DOHH2 (cell line): ENCODE measurements around the gene RBM20.

ENCODE experiments used
- H3F3A ChIP-seq: fragments of 200-600 bp; sonication (generic), shearing (Covaris generic); 2 replicates; pipeline ENCODE4 v1.6.0; 2016; ENCODE audit warnings: antibody characterized with exemption, mild to moderate bottlenecking; ENCODE audit not compliant: control insufficient read depth, insufficient read depth
- H3K27ac ChIP-seq: fragments of 200-600 bp; sonication (generic); 2 replicates; pipeline ENCODE4 v1.5.1; 2014; ENCODE audit warnings: low read depth, mild to moderate bottlenecking, low read length, moderate library complexity
- H3K27me3 ChIP-seq: fragments of 200-600 bp; sonication (generic); 2 replicates; pipeline ENCODE4 v1.6.1; 2014; ENCODE audit warnings: mild to moderate bottlenecking, low read length, mixed read lengths; ENCODE audit not compliant: control insufficient read depth
- H3K36me3 ChIP-seq: fragments of 200-600 bp; sonication (generic); 2 replicates; pipeline ENCODE4 v1.6.1; 2014; ENCODE audit warnings: mild to moderate bottlenecking, low read length, moderate library complexity, mixed read lengths; ENCODE audit not compliant: control insufficient read depth
- H3K4me1 ChIP-seq: fragments of 200-600 bp; sonication (generic); 2 replicates; pipeline ENCODE4 v1.6.1; 2014; ENCODE audit warnings: mild to moderate bottlenecking, low read length, mixed read lengths; ENCODE audit not compliant: control insufficient read depth
- H3K4me2 ChIP-seq: fragments of 200-600 bp; sonication (generic); 2 replicates; pipeline ENCODE4 v1.6.0; 2014; ENCODE audit warnings: mild to moderate bottlenecking, low read length, moderate library complexity
- H3K4me3 ChIP-seq: fragments of 200-600 bp; sonication (generic); 2 replicates; pipeline ENCODE4 v1.5.1; 2014; ENCODE audit warnings: mild to moderate bottlenecking, low read length, mixed read lengths
- H3K79me2 ChIP-seq: fragments of 200-600 bp; sonication (generic); 2 replicates; pipeline ENCODE4 v1.6.1; 2014; ENCODE audit warnings: mild to moderate bottlenecking, low read length, mixed read lengths; ENCODE audit not compliant: control insufficient read depth
- H3K9me2 ChIP-seq: fragments of 200-600 bp; sonication (generic); replicated peaks from 2 replicates; pipeline ENCODE4 v1.6.1; 2014; ENCODE audit warnings: mild to moderate bottlenecking, low read length, mixed read lengths; ENCODE audit not compliant: control insufficient read depth
- H3K9me3 ChIP-seq: fragments of 200-600 bp; sonication (generic); 2 replicates; pipeline ENCODE4 v1.6.1; 2014; ENCODE audit warnings: antibody characterized with exemption, low read length, mixed read lengths; ENCODE audit not compliant: control insufficient read depth, insufficient read depth
- H4K20me1 ChIP-seq: fragments of 200-600 bp; sonication (generic); 2 replicates; pipeline ENCODE4 v1.6.0; 2014; ENCODE audit warnings: low read depth, mild to moderate bottlenecking, antibody characterized with exemption, low read length, moderate library complexity; ENCODE audit not compliant: control insufficient read depth, insufficient read depth
- EZH2phosphoT487 ChIP-seq: fragments of 200-600 bp; sonication (generic); IDR thresholded peaks from 2 replicates; pipeline ENCODE4 v1.6.1; 2017; ENCODE audit warnings: borderline replicate concordance, mild to moderate bottlenecking, antibody characterized with exemption, low read length, moderate library complexity, mixed read lengths
- TF ChIP-seq, protein P1 (sequence below): fragments of 200-600 bp; sonication (generic); IDR thresholded peaks from one replicate; pipeline ENCODE4 v1.5.1; 2014; ENCODE audit warnings: antibody characterized with exemption, mild to moderate bottlenecking, low read depth, low read length; ENCODE audit not compliant: poor library complexity, severe bottlenecking

Gene RBM20

DNA sequence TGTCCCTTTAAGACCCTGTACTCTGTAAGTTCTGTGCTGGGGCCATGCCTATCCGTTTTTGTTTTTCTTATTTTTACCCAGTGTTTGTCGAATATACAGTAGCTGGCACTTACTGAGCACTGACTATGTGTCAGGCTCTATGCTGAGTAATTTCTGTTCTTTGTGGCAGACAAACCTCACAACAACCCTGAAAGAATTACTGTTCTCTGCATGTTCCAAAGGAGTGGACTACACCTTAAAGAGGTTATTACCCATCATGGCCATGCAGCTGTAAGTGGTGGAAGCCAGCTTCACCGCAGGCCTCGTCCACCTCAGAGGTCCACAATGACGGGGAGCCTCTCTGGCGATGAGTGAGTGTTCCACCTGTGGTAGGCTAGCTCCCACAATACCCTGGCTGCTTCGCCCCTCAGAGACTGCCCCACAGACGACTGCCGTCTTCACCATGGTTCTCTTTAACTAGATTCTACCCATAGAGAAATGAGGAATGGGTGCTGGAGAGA is 30.1 kb upstream of the RBM20 start:
- Histone ChIP-seq H3K4me2 (peak overlapping the region; percentile 44), H3F3A (no peaks in the 10 kb centered on the region; the same call in 1 of the 2 replicates), H3K4me1 (peaks cover 33% of the 10 kb centered on the region)

DNA sequence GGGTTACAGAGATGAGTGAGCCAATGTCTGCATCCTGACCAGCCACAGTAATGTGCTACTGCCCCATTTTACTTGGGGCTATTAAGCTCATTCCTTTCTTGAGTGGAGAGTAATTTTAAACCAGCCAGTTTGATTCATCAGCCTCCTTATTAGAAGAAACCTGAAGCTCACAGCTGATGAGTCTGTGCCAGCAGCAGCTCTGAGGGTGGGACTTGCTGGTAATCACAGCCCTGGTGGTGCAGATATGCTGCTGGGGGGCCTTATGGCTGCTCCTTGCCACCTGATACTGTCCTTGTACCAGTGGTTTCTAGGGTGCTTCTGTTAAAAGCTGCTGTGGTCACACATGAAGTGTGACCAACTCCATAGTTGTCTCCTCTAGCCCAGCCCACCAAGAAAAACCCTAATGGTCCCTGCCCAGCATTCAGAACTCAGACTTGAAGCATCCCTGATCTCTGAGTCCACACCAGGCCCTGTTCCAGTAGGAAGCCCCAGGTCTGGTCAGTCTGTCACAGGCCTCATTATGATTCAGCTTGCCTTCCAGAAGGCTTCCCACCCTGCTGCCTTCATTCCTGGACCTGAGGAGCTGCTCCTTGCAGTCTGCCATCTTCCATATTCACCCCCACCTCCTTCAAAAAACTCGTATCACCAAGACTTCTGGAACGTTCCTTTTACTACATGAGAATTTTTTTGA is 28.9 kb upstream of the RBM20 start:
- H3K9me2 ChIP-seq: no peaks in the 10 kb centered on the region
- no peak overlapping the region for H3K27ac ChIP-seq
- no peaks in the 10 kb centered on the region for H4K20me1 ChIP-seq
- peaks cover 33% of the 10 kb centered on the region for H3K4me1 ChIP-seq
- no peaks in the 10 kb centered on the region for H3K9me3 ChIP-seq
- no peaks in the 10 kb centered on the region for H3K79me2 ChIP-seq
- no peaks in the 10 kb centered on the region for H3K27me3 ChIP-seq
- no peak overlapping the region for H3K4me2 ChIP-seq
- no peak for TF ChIP-seq EZH2phosphoT487
- TF ChIP-seq, protein P1, sequence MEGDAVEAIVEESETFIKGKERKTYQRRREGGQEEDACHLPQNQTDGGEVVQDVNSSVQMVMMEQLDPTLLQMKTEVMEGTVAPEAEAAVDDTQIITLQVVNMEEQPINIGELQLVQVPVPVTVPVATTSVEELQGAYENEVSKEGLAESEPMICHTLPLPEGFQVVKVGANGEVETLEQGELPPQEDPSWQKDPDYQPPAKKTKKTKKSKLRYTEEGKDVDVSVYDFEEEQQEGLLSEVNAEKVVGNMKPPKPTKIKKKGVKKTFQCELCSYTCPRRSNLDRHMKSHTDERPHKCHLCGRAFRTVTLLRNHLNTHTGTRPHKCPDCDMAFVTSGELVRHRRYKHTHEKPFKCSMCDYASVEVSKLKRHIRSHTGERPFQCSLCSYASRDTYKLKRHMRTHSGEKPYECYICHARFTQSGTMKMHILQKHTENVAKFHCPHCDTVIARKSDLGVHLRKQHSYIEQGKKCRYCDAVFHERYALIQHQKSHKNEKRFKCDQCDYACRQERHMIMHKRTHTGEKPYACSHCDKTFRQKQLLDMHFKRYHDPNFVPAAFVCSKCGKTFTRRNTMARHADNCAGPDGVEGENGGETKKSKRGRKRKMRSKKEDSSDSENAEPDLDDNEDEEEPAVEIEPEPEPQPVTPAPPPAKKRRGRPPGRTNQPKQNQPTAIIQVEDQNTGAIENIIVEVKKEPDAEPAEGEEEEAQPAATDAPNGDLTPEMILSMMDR: no peak
- no peaks in the 10 kb centered on the region for H3F3A ChIP-seq
- no peaks in the 10 kb centered on the region for H3K36me3 ChIP-seq
- no peak overlapping the region for H3K4me3 ChIP-seq

More for the DNA sequence above, 30.1 kb upstream of the RBM20 start:
- Histone ChIP-seq H3K27me3 (no peaks in the 10 kb centered on the region), H4K20me1 (no peaks in the 10 kb centered on the region), H3K27ac (no peak overlapping the region), H3K9me3 (no peaks in the 10 kb centered on the region), H3K79me2 (no peaks in the 10 kb centered on the region), H3K36me3 (no peaks in the 10 kb centered on the region), H3K4me3 (peak overlapping the region; percentile 23; the same call in 1 of the 2 replicates), H3K9me2 (no peaks in the 10 kb centered on the region)
- no peak for TF ChIP-seq EZH2phosphoT487
- TF ChIP-seq, protein P1: no peak

DNA sequence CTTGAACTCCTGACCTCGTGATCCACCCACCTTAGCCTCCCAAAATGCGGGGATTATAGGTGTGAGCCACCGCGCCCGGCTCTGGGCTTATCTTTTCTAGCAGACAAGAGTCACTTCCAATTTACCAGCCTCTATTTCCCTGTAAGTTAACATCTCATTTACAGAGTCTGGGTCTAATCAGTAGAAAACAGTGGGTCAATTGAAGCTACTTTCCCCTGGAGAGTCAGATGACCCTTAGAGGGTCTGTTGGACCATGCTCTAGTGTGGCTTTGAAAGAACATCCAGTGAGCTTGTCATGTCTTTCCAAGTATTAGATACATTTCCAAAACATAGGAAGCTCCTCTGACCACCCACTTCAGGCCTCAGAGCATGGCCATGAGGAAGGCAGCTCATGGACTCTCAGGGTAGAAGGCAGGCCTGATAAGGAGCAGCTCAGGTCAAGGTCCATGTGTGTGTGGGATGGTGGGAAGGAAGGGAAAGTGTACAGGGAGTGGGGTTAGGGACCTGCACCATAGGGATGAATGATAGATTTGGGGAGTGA is 27.6 kb upstream of the RBM20 start:
- H4K20me1 ChIP-seq: no peaks in the 10 kb centered on the region
- no peaks in the 10 kb centered on the region for H3K9me3 ChIP-seq
- peaks cover 27% of the 10 kb centered on the region for H3K4me1 ChIP-seq
- H3K4me3 ChIP-seq: no peak overlapping the region
- no peaks in the 10 kb centered on the region for H3K9me2 ChIP-seq
- H3F3A ChIP-seq: no peaks in the 10 kb centered on the region
- no peaks in the 10 kb centered on the region for H3K27me3 ChIP-seq
- TF ChIP-seq, protein P1: no peak
- no peak for TF ChIP-seq EZH2phosphoT487
- no peak overlapping the region for H3K4me2 ChIP-seq
- no peaks in the 10 kb centered on the region for H3K79me2 ChIP-seq
- H3K36me3 ChIP-seq: no peaks in the 10 kb centered on the region
- no peak overlapping the region for H3K27ac ChIP-seq
